ENCODE measurements around the gene FZD1.

The FZD1 gene
- 0 to 1.1 (median 0.13) reads per million in 4 experiments for total RNA-seq

DNA sequence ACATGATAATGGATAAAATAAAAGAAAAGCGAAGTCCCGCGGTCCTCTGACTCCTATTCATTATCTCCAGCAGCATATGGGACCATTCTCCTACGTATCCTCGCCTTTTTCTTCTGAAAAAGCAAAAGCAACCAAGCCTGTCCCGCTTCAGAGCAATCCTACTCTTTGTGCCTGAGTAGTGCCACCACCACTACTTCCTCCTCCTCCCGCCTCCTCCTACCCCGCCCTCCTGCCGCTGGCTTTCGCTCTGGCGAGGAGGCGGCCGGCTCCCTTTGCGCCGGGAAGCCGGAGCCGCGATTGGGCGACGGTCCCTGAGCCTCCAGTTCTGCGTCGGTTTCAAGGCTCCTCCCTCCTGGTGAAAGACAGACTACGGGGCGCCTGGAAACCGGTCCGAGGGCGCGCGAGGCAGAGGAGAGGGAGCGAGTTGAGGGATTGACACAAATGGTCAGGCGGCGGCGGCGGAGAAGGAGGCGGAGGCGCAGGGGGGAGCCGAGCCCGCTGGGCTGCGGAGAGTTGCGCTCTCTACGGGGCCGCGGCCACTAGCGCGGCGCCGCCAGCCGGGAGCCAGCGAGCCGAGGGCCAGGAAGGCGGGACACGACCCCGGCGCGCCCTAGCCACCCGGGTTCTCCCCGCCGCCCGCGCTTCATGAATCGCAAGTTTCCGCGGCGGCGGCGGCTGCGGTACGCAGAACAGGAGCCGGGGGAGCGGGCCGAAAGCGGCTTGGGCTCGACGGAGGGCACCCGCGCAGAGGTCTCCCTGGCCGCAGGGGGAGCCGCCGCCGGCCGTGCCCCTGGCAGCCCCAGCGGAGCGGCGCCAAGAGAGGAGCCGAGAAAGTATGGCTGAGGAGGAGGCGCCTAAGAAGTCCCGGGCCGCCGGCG lies at the start of gene FZD1:
Gene FZD1 (plus strand): TSS at position 388 of the 878 bp plus-strand sequence. CDS start 448 bp downstream, at position 836.
- DNase-seq: no peak

DNA sequence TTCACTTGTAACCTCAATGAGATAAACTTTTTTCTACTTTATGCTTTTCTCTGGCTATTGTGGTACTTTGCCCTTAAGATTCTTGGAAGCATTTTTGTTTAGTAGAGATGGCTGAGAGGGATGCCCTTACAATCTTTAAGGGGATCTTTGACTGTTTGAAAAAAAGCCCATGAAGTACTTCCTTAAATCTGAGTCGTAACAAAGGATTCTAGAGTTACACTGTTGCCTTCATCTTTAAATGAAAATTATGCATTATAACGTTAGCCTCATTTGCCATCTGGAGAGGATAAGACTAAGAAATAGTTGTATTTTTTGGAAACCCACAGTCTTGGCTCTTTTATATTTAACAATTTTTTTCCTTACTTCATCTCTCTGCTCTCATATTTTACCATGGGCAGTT lies 37.8 kb upstream of the FZD1 start:
- DNase-seq: no peak

DNA sequence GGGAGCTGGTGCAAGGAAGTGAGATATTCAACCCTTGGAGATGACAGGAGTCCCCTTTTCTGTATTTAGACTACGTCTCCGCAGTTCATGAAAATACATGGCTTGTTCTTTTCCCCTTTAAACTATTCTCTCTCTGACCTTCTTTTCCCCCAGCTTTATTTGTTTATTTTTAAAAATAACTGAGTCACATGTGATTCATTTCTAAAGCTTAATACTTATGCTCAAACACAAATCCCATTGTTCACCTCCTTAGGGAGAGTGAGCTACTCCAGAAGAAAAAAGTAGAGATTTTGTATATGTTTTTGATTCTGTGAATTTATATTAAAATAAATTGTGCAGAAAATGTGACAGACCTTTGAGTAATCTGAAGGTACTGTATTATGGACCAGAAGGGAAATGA lies 35.9 kb upstream of the FZD1 start:
- no peak for DNase-seq

DNA sequence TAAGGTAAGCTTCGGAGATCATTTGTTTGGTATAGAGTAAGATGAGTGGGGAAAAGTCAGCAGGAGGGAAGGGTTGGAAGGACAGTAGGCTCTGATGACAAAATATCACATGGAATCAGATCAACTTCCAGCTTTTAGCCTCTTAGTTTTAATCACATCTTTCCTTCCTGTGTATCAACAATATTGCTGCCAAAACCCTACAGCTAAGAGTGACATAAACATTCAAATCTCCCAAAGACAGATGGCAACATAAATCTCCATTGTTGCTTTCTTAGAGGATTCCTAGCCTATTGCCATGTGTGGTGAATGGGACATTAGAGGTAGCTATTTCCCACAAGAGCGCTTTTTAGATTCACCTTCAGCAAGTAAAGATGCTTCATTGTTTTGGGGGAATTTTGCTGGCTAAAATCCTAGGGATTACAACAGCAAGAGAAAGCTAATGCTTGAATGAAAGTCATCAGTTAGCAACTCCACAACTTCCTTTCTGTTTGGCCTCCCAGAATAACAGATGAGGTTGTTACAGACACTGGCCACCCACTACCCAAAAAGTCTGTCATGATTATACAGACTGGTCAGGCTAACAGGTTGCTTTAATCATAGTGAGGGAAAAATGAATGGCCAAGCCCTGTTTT lies 35.2 kb upstream of the FZD1 start:
- DNase-seq: no peak

DNA sequence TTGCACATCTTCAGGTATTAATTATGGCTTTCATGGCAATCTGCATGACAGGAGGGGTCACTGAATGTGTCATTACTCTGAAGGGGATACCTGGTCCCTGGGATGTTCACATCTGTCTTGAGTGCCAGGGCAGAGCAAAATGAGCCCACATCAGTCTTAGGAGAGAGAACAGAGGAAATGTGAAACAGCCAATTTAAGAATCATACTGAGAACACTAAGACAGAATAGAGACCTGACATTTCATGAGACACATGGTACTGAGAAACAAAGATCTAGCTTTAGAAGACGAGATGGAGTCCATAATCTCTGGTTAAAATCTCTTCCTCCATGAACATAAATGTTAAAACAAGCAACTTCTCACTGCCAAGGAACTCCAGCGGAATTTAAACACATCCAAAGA lies 34.1 kb upstream of the FZD1 start:
- no peak for DNase-seq

DNA sequence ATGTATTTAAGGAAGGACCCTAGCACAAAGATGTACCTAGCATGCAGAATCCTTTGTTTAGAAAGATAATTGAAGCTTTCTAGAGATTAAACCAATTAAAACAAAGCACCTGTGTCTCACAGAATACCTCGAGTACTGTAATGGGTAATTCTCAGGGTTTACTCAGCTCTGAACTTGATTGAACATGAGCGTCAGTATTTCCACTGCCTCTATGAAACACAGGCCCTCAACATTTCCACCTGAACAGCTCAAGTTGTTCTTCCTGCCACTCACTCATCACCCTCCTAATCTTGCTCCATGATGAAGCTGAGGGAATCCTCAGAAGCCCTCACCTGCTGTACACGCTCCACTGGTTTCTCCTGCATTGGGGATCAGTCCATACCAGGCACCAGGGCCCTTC lies 33.7 kb upstream of the FZD1 start:
- no peak for DNase-seq

DNA sequence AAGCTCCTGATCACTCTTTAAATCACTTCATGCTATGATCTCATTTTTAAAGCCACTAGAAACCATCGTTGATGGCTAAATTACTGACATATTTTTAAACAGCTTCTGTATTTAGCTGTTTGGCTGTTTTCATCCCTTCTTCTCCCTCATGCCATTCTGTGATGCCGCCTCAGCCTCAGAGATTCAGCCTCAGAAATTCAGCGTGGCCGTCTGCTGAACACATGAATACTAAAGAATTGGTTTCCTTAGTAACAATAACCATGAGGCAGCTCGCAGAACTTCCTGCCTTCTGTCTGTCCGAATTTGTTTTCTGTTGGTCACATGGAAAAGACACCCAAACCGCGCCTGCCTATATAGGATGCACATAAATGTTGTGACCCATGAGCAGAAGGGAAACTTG lies 31.0 kb upstream of the FZD1 start:
- no peak for DNase-seq

DNA sequence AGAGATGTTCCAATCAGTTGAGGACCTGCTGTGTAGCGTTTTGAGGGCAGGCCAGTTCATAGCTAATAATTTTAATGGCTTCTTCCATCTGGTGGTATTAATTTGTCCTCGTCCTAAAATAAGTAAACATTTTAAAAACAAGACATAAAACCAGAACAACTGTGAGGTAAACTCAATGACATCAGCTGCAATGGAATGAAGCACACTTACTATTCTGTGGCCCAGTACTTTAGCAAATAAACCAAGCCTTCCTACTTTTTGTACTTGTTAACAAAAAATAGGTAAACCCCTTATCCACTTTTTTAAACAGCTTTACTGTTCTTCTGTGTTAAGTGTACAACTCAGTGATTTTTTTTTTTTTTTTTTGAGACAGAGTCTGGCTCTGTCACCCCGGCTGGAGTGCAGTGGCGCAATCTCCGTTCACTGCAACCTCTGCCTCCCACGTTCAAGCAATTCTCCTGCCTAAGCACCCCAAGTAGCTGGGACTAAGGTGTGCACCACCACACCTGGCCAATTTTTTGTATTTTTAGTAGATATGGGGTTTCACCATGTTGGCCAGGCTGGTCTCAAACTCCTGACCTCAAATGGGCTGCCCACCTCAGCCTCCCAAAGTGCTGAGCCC lies 28.9 kb upstream of the FZD1 start:
- DNase-seq: no peak

DNA sequence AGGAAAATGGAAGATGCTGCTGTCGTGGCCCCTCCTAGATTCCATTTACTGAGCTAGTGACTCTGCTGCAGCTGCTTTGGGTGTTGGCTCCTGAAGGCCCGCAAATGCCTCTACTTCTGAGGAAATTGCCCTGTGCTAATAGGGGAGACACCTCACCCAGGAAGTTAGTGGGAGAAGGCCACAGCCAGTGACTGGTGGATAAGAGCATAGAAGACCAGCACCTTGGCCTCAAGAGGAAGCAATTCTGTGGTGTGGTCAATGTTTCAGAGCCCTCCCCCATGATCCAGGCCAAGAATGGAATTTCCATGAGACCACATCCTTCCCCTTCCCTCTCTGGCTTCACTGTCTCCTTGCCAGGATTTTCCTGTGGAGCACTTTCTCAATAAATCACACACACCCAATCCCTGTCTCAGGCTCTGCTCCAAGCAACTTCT lies 25.0 kb upstream of the FZD1 start:
- DNase-seq: no peak

DNA sequence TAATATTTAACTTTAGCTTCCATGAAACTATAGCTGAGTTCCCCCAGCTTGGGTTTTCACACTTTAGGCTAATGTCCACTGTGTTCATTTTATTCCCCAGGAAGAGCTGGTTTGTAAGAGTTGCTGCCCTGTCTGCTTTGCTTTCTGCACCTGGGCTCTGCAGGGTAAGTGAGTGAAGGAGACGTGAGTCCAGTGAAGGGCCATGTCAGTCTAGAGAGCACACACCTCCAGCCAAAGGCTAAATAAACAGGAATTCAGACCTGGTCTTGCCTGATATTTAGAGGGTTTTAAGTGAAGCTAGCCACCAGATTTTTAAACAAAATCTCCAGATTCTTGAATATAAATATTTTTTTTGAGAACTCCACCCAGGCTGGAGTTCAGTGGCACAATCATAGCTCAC lies 24.5 kb upstream of the FZD1 start:
- DNase-seq: no peak

DNA sequence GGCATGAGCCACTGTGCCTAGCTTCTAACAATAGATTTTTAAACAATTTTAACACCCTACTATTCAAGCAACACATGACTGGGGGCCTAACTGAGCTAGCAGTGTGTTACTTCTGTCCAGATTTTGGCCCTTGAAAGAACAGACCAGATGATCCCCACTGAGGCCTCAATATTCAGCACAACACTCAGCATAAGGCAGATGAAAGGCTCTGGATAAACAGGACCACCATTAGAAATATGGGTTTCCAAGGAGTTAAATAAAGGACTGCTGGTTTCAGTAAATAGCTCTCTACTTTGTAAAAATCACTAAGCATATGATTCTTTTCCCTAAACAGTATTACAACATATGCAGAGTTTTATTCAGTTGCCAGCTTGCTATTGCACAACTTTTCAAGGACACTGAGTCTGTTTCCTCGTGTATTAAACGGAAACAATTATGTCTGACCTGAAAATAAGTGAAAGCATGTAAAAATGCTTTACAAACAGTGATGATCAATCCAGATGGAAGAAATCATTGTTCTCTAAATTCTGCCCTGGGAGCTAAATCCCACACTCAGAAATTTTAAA lies 23.8 kb upstream of the FZD1 start:
- no peak for DNase-seq

DNA sequence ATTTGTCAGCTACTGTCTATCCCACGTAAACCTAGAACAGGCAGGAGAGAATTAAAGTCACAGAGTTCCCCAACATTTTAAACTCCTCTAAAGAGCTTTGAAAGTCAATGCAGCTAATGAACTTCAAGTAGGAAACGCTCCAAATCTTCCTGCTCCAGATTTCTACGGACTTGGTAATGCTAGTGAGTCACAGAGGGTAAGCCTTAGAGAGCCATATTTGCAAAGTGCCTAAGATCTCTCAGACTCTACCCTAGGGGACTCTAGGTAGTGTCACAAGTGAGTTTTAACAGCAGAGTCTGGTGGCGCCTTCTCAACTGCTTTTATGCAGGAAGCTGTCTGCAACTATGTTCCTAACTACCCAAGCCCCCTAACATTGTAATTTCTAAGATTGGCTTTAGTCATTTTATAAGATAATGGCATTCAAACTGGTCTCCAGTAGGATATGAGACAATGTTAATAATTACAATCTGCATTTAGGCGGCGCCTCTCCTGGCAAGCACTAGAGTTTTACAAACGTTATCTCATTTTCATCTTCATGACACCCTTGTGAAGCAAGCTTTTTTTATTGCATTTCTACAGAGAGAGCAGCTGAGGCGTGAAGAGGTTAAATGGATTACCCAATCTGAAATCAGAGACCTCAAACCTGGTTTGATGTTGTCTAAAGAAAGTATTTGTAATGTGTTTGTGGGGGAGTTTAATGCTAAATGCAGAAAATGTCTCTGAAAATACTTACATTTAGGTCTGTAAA lies 22.0 kb upstream of the FZD1 start:
- DNase-seq: no peak

DNA sequence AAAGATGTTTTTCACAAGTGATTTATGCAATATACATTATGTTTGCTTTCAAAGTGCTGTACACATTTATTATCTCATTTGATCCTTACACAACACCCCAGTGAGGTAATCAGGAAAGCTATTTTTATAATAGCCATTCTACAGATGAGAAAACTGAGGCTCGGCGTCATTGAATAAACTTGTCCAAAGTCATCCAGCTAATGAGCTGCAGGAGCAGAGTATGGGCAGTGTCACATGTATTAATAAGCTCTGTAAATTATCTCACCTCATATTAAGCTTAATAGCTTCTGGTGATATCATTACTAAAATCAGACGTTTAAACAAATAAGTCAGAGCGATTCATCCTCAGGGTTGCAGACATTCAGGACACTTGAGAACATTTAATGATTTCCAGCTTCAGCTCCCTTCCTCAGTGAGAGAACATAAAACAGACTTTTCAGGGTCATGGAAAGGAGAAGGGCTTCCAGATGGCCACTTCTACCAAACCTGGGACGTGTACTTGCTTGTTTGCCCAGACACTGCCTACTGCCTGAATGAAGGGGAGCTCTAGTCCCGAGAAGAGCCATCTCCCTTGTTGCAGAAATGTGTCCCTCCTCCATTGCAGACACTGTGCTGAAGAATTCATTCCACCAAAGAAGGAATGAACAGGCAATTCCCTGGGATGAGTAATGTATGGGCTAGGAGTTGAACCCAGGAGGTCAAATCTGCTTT lies 20.5 kb upstream of the FZD1 start:
- DNase-seq: no peak

DNA sequence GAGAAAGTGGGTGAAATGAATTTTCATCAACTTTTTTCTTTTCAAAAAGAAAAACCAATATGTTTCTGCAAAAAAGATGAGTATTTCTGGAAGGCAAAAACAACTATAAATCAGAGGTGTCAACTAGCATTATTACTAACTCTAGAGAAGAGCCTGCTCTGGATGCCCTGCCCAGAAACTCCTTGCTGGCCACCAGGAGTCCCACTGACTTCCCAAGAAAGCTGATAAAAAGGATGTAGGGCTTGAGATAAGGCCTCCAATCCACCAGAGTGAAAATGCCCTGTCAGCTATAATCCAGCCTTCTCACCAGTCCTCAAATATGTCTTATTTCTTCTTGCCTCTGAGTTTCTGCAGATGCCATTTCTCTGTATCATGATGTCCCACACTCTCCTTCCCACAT lies 16.7 kb upstream of the FZD1 start:
- DNase-seq: no peak

DNA sequence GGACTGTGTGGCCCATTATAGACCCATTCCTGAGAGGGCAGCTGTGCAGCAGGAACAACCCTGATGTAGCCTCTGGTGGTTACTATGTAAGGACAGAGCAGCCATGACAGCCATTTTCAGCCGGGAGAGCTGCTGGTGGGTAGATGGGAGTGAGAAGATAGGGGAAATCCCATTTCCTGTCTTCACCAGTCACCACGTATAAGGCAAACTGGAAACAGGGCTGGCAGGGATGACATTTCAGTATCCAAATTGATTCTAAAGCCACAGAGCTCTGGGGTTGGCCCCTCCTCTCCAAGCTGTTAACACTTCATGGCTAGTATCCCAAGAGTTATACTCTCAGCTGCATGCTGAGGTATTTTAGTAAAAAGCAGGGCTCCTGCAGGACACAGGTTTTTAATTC lies 15.2 kb upstream of the FZD1 start:
- no peak for DNase-seq

DNA sequence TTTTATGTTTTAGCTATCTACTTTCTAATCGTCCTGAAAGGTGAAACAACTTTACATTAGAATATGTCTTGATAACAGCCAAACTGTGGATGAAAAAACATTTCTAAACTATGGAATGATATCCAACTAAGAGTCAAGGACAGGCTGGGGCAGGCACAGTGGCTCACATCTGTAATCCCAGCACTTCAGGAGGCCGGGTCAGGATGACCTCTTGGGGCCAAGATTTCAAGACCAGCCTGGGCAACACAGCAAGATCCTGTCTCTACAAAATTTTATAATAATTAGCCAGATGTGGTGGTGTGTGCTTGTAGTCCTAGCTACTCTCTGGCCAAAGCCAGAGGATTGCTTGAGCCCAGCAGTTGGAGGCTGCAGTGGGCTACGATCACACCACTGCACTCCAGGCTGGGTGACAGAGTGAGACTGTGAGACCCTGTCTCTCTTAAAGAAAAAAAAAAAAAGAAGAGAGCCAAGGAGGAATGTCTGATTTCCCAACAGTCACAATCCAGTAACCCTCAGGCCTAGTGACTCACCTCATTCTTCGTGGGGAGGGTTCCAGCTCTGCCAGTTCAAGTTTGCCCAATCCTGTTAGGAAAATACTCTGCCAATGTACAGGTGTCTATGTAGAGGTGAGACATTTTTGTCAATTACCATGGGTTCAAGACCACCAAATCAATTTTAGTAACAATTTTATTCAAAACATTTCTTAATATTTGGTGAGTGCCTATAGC lies 14.6 kb upstream of the FZD1 start:
- DNase-seq: no peak

DNA sequence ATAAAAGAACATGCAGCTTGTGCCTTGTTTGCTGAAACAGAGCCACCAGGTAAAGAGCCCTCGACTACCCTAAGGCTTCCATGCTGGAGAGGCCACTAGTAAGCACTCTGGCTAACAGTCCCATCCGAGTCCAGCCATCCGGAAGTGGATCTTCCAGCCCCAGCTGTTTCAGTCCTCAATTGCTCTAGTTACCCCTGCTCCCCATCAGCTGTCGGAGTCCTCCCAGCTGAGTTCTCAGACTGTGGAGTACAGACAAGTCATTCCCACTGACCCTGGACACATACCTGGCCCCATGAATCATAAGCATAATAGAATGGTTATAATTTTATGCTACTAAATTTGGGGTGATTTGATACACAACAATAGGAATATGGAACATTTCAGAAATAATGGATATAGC lies 13.5 kb upstream of the FZD1 start:
- DNase-seq: no peak

DNA sequence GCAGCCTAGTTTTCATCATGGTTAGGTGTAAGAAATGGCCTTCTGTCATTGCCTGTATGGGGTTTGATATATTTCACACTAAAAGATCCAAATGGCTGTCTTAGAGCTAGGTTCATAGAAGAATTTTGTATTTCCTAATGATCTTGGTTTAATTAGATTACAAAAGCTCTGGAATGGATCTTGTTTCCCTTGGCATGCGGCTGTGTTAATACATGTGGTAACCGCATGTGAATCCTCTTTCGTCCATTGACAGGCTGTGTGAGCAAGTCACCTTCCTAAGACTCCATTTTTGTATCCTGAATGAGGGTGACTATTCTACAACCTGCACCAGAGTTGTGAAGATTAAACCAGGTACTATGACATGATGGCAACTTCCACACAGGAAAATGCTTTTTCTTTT lies 12.4 kb upstream of the FZD1 start:
- DNase-seq: no peak

DNA sequence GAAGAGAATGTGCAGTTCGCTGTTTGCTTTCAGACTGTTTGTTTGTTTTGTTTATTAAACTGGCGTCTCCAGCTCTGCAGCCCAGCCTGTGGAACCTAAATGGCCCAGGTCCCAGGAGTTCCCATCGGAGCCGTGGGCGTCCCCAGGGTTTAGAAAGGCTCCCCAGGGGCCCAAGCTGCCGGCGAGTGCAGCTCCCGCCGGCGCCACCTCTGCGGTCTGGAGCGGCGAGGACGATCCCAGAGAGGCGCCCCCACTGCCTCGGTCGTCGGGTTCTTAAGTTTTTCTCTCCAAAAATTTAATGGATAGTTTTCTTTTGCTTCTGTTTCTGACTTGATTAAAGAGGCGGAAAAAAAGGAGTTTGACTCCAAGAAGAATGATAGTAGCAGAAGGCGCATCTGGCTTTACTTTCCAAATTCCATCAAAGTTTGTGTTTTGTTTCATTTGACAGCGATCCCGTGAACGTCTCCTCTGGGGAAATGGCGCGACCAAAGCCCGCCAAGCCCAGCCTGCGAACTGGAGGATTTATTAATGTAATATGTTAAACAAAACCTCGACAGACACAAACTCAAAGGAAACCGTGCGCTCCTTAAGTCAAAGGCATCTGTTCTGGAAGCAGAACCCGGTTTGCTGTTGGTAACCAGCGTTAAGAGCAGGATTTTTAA lies 718 bp upstream of the FZD1 start:
- no peak for DNase-seq

DNA sequence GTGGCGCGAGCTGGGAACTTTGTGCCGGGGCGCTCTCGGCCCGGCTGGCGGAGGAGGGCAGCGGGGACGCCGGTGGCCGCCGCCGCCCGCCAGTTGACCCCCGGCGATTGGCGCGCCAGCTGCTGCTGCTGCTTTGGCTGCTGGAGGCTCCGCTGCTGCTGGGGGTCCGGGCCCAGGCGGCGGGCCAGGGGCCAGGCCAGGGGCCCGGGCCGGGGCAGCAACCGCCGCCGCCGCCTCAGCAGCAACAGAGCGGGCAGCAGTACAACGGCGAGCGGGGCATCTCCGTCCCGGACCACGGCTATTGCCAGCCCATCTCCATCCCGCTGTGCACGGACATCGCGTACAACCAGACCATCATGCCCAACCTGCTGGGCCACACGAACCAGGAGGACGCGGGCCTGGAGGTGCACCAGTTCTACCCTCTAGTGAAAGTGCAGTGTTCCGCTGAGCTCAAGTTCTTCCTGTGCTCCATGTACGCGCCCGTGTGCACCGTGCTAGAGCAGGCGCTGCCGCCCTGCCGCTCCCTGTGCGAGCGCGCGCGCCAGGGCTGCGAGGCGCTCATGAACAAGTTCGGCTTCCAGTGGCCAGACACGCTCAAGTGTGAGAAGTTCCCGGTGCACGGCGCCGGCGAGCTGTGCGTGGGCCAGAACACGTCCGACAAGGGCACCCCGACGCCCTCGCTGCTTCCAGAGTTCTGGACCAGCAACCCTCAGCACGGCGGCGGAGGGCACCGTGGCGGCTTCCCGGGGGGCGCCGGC lies 870 bp downstream of the FZD1 start:
- no peak for DNase-seq
